ENCODE data around the gene BLACAT1.

BLACAT1 gene

DNA sequence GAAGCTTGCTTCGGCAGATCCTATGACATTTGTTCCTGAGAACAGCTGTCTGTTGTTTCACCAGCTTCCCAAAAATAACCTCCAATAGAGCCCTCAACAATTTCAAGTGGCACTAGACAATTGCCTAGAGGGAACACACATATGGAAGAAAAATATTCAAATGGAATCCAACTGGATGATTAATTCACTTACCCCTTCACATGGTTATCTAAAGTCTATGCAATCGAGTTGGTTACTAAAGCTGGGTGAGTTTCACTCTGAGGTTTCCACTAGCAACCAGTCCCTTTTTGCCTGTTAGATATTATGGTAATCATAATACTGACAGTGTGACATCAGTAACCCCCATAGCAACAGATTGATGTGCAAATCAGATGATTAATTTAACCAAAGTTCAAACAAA lies 34.0 kb downstream of the BLACAT1 start, which contains the start of gene LEMD1:
TSS of gene LEMD1 (minus strand) at position 259 of the 400 bp plus-strand sequence. CDS start 1,520 bp downstream, outside the sequence.
- TF ChIP-seq, protein P1, sequence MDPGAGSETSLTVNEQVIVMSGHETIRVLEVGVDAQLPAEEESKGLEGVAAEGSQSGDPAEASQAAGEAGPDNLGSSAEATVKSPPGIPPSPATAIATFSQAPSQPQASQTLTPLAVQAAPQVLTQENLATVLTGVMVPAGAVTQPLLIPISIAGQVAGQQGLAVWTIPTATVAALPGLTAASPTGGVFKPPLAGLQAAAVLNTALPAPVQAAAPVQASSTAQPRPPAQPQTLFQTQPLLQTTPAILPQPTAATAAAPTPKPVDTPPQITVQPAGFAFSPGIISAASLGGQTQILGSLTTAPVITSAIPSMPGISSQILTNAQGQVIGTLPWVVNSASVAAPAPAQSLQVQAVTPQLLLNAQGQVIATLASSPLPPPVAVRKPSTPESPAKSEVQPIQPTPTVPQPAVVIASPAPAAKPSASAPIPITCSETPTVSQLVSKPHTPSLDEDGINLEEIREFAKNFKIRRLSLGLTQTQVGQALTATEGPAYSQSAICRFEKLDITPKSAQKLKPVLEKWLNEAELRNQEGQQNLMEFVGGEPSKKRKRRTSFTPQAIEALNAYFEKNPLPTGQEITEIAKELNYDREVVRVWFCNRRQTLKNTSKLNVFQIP (CRISPR knock-in tag; IDR thresholded peaks at IDR 0.05; ENCODE audit: borderline replicate concordance, low read depth): no peak
- TF ChIP-seq PPARA (CRISPR knock-in tag; IDR thresholded peaks at IDR 0.05; ENCODE audit: borderline replicate concordance) (no peak), OSR1 (CRISPR knock-in tag; IDR thresholded peaks at IDR 0.05) (no peak), TOX (CRISPR knock-in tag; IDR thresholded peaks at IDR 0.05; ENCODE audit: borderline replicate concordance) (no peak), GLIS3 (CRISPR knock-in tag; IDR thresholded peaks at IDR 0.05) (no peak)
- TF ChIP-seq, protein P2, sequence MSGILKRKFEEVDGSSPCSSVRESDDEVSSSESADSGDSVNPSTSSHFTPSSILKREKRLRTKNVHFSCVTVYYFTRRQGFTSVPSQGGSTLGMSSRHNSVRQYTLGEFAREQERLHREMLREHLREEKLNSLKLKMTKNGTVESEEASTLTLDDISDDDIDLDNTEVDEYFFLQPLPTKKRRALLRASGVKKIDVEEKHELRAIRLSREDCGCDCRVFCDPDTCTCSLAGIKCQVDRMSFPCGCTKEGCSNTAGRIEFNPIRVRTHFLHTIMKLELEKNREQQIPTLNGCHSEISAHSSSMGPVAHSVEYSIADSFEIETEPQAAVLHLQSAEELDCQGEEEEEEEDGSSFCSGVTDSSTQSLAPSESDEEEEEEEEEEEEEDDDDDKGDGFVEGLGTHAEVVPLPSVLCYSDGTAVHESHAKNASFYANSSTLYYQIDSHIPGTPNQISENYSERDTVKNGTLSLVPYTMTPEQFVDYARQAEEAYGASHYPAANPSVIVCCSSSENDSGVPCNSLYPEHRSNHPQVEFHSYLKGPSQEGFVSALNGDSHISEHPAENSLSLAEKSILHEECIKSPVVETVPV (CRISPR knock-in tag; IDR thresholded peaks at IDR 0.05): no peak
- TF ChIP-seq, protein P3, sequence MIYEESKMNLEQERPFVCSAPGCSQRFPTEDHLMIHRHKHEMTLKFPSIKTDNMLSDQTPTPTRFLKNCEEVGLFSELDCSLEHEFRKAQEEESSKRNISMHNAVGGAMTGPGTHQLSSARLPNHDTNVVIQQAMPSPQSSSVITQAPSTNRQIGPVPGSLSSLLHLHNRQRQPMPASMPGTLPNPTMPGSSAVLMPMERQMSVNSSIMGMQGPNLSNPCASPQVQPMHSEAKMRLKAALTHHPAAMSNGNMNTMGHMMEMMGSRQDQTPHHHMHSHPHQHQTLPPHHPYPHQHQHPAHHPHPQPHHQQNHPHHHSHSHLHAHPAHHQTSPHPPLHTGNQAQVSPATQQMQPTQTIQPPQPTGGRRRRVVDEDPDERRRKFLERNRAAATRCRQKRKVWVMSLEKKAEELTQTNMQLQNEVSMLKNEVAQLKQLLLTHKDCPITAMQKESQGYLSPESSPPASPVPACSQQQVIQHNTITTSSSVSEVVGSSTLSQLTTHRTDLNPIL (CRISPR knock-in tag; IDR thresholded peaks at IDR 0.05; ENCODE audit: low read depth): no peak
- no peak for ATAC-seq

DNA sequence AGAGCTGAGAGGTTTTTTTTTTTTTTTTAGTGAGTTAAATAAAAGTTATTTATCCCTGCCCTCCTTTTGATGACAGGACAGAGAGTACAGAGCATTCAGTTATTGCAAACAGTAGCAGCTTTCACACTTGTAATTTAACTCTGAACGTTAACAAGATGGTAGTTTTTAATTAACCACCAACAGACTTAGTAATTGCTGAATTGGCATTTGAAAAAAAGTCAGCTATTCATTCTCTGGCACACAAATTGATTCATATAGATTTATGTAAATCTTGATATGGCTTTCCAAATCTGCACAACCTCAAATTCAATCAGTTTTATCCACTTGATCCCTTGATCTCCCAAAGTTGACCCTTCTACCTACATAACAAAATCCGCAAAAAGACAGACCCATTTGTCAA lies 34.9 kb downstream of the BLACAT1 start:
- TF ChIP-seq ZNF565 (CRISPR knock-in tag; conservative IDR thresholded peaks at IDR 0.05; ENCODE audit: low read depth) (no peak), SNAI2 (CRISPR knock-in tag; IDR thresholded peaks at IDR 0.05) (no peak), GLIS3 (CRISPR knock-in tag; IDR thresholded peaks at IDR 0.05) (no peak), ZFP3 (CRISPR knock-in tag; IDR thresholded peaks at IDR 0.05) (no peak), CSDC2 (CRISPR knock-in tag; IDR thresholded peaks at IDR 0.05) (no peak)
- TF ChIP-seq, protein P1 (CRISPR knock-in tag; IDR thresholded peaks at IDR 0.05; ENCODE audit: borderline replicate concordance, low read depth): no peak
- ATAC-seq: no peak

DNA sequence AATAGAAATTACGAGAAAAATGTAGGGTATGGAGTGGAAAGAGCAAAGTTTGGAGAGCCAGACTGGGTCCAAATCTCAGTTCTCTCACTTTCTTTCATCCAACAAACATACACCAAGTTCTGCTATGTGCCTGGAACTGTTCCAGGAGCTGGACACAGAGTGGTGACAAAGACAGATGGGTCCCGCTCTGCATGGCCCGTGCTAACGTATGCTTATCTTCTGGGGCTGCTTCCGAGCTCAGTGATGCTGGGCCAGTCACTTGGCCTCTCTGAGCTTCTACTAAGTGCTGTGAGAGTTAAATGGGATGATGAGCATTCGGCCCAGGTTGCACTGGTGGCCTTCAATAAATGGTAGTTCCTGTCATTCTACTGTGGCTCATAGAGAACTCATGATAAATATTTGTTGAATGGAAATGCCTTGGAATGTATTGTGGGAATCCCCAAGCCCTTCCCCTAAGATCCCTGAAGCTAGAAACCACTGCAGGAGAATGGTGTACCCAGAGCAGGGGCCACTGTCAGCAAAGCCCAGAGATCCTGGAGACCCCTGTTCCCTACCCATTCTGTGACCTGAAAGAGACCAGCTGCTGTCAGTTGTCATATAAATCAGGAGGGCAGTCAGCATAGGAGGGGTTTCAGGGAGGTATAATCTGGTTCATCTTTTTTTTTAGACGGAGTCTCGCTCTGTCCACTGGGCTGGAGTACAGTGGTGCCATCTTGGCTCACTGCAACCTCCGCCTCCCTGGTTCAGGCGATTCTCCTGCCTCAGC lies 37.8 kb downstream of the BLACAT1 start:
- ATAC-seq: no peak
- TF ChIP-seq, protein P1 (CRISPR knock-in tag; IDR thresholded peaks at IDR 0.05; ENCODE audit: borderline replicate concordance, low read depth): no peak
- TF ChIP-seq TCF4 (CRISPR knock-in tag; IDR thresholded peaks at IDR 0.05; ENCODE audit: borderline replicate concordance) (no peak), ZFP30 (CRISPR knock-in tag; IDR thresholded peaks at IDR 0.05) (no peak), ZNF70 (CRISPR knock-in tag; IDR thresholded peaks at IDR 0.05) (no peak), ARNTL (CRISPR knock-in tag; IDR thresholded peaks at IDR 0.05; ENCODE audit: borderline replicate concordance, low read depth) (no peak), GLIS3 (CRISPR knock-in tag; IDR thresholded peaks at IDR 0.05) (no peak), ZNF8 (CRISPR knock-in tag; IDR thresholded peaks at IDR 0.05) (no peak), ZNF565 (CRISPR knock-in tag; conservative IDR thresholded peaks at IDR 0.05; ENCODE audit: low read depth) (no peak), SNAI2 (CRISPR knock-in tag; IDR thresholded peaks at IDR 0.05) (no peak), ZFP3 (CRISPR knock-in tag; IDR thresholded peaks at IDR 0.05) (no peak), PPARA (CRISPR knock-in tag; IDR thresholded peaks at IDR 0.05; ENCODE audit: borderline replicate concordance) (no peak), RARB (CRISPR knock-in tag; IDR thresholded peaks at IDR 0.05) (no peak), CSDC2 (CRISPR knock-in tag; IDR thresholded peaks at IDR 0.05) (no peak), BACH2 (CRISPR knock-in tag; IDR thresholded peaks at IDR 0.05; ENCODE audit: borderline replicate concordance) (no peak)
- TF ChIP-seq, protein P4, sequence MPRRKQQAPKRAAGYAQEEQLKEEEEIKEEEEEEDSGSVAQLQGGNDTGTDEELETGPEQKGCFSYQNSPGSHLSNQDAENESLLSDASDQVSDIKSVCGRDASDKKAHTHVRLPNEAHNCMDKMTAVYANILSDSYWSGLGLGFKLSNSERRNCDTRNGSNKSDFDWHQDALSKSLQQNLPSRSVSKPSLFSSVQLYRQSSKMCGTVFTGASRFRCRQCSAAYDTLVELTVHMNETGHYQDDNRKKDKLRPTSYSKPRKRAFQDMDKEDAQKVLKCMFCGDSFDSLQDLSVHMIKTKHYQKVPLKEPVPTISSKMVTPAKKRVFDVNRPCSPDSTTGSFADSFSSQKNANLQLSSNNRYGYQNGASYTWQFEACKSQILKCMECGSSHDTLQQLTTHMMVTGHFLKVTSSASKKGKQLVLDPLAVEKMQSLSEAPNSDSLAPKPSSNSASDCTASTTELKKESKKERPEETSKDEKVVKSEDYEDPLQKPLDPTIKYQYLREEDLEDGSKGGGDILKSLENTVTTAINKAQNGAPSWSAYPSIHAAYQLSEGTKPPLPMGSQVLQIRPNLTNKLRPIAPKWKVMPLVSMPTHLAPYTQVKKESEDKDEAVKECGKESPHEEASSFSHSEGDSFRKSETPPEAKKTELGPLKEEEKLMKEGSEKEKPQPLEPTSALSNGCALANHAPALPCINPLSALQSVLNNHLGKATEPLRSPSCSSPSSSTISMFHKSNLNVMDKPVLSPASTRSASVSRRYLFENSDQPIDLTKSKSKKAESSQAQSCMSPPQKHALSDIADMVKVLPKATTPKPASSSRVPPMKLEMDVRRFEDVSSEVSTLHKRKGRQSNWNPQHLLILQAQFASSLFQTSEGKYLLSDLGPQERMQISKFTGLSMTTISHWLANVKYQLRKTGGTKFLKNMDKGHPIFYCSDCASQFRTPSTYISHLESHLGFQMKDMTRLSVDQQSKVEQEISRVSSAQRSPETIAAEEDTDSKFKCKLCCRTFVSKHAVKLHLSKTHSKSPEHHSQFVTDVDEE (CRISPR knock-in tag; IDR thresholded peaks at IDR 0.05): no peak
- TF ChIP-seq, protein P5, sequence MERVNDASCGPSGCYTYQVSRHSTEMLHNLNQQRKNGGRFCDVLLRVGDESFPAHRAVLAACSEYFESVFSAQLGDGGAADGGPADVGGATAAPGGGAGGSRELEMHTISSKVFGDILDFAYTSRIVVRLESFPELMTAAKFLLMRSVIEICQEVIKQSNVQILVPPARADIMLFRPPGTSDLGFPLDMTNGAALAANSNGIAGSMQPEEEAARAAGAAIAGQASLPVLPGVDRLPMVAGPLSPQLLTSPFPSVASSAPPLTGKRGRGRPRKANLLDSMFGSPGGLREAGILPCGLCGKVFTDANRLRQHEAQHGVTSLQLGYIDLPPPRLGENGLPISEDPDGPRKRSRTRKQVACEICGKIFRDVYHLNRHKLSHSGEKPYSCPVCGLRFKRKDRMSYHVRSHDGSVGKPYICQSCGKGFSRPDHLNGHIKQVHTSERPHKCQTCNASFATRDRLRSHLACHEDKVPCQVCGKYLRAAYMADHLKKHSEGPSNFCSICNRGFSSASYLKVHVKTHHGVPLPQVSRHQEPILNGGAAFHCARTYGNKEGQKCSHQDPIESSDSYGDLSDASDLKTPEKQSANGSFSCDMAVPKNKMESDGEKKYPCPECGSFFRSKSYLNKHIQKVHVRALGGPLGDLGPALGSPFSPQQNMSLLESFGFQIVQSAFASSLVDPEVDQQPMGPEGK (CRISPR knock-in tag; IDR thresholded peaks at IDR 0.05; ENCODE audit: borderline replicate concordance): no peak
- TF ChIP-seq, protein P3 (CRISPR knock-in tag; IDR thresholded peaks at IDR 0.05; ENCODE audit: low read depth): no peak
